Measurements from ENCODE around the gene SLC15A5.

The SLC15A5 gene

GRCh38 chr12:16218234-16218633, 59.3 kb downstream of the SLC15A5 start:
- CTCF ChIA-PET, result no interaction called here
- POLR2A ChIA-PET, result no interaction called here
- TF ChIP-seq ELF4 (IDR thresholded peaks at IDR 0.05), result no peak
- no peak for TF ChIP-seq SUZ12 (IDR thresholded peaks at IDR 0.05)
- TF ChIP-seq TARDBP (IDR thresholded peaks at IDR 0.05), result no peak
- no peak for TF ChIP-seq SP1 (IDR thresholded peaks at IDR 0.05)
- no peak for TF ChIP-seq ARNT (IDR thresholded peaks at IDR 0.05)
- no peak for DNase-seq (ENCODE audit: extremely low spot score)

- DNase-seq (ENCODE audit: extremely low spot score), result no peak
- CTCF ChIA-PET, result interaction anchor here (0.6 kb wide), 1 partner anchor 19 kb away, joined by 3 read pairs; no protein-coding TSS in a partner anchor
- POLR2A ChIA-PET, result no interaction called here
- TF ChIP-seq ELF4 (IDR thresholded peaks at IDR 0.05), result no peak
- TF ChIP-seq LEF1 (IDR thresholded peaks at IDR 0.05; ENCODE audit: borderline replicate concordance), result no peak
- no peak for TF ChIP-seq FOXM1 (IDR thresholded peaks at IDR 0.05; ENCODE audit: borderline replicate concordance)
- no peak for TF ChIP-seq SUZ12 (IDR thresholded peaks at IDR 0.05)
- no peak for TF ChIP-seq TARDBP (IDR thresholded peaks at IDR 0.05)
- TF ChIP-seq, protein P1, sequence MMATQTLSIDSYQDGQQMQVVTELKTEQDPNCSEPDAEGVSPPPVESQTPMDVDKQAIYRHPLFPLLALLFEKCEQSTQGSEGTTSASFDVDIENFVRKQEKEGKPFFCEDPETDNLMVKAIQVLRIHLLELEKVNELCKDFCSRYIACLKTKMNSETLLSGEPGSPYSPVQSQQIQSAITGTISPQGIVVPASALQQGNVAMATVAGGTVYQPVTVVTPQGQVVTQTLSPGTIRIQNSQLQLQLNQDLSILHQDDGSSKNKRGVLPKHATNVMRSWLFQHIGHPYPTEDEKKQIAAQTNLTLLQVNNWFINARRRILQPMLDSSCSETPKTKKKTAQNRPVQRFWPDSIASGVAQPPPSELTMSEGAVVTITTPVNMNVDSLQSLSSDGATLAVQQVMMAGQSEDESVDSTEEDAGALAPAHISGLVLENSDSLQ (IDR thresholded peaks at IDR 0.05), result no peak
- no peak for TF ChIP-seq ARNT (IDR thresholded peaks at IDR 0.05)
- TF ChIP-seq CTBP1 (IDR thresholded peaks at IDR 0.05; ENCODE audit: borderline replicate concordance), result no peak
- TF ChIP-seq FOXK2 (IDR thresholded peaks at IDR 0.05), result no peak
- TF ChIP-seq SP1 (IDR thresholded peaks at IDR 0.05), result no peak
- TF ChIP-seq FOXA1 (IDR thresholded peaks at IDR 0.05), result no peak
- no peak for TF ChIP-seq NFRKB (IDR thresholded peaks at IDR 0.05)
- no peak for TF ChIP-seq ZNF384 (IDR thresholded peaks at IDR 0.05)
- no peak for TF ChIP-seq L3MBTL2 (conservative IDR thresholded peaks at IDR 0.05)
- TF ChIP-seq HDGF (IDR thresholded peaks at IDR 0.05; ENCODE audit: borderline replicate concordance), result no peak
- TF ChIP-seq BHLHE40 (IDR thresholded peaks at IDR 0.05; ENCODE audit: borderline replicate concordance), result no peak
Observed at GRCh38 chr12:16211731-16212130, 65.8 kb downstream of the SLC15A5 start.

- POLR2A ChIA-PET, result no interaction called here
- DNase-seq (ENCODE audit: extremely low spot score), result no peak
- TF ChIP-seq ZNF384 (IDR thresholded peaks at IDR 0.05), result no peak
- TF ChIP-seq FOXK2 (IDR thresholded peaks at IDR 0.05), result no peak
- no peak for TF ChIP-seq ARNT (IDR thresholded peaks at IDR 0.05)
- TF ChIP-seq LEF1 (IDR thresholded peaks at IDR 0.05; ENCODE audit: borderline replicate concordance), result no peak
- no peak for TF ChIP-seq ELF4 (IDR thresholded peaks at IDR 0.05)
- no peak for TF ChIP-seq CTBP1 (IDR thresholded peaks at IDR 0.05; ENCODE audit: borderline replicate concordance)
- TF ChIP-seq, protein P1 (IDR thresholded peaks at IDR 0.05), result no peak
- CTCF ChIA-PET, result no interaction called here
Observed at GRCh38 chr12:16198884-16199283, 78.6 kb downstream of the SLC15A5 start.

DNA sequence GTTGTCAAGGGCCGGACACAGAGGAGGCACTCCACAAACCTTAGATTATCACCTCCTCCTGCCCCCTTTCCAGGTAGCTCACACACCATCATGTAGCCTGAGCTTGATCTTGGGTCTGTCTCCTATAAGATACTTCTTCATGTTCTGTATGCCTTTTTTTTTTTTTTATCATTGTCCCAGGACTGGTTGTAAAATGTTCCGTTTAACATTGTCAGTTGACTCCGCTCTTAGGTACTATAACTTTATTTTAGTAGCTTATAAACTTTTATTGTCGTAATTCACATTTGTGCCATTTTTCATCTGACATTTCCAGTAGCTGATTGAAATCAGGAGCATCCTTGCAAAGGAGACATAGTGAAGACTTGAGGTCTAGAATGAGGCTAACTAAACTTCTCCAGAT, 79.9 kb downstream of the SLC15A5 start:
- no peak for TF ChIP-seq TARDBP (IDR thresholded peaks at IDR 0.05)
- no peak for TF ChIP-seq L3MBTL2 (conservative IDR thresholded peaks at IDR 0.05)
- no peak for TF ChIP-seq FOXM1 (IDR thresholded peaks at IDR 0.05; ENCODE audit: borderline replicate concordance)
- no peak for TF ChIP-seq SUZ12 (IDR thresholded peaks at IDR 0.05)
- no peak for TF ChIP-seq ELF4 (IDR thresholded peaks at IDR 0.05)
- TF ChIP-seq SP1 (IDR thresholded peaks at IDR 0.05), result no peak
- TF ChIP-seq HDGF (IDR thresholded peaks at IDR 0.05; ENCODE audit: borderline replicate concordance), result no peak
- no peak for TF ChIP-seq ARNT (IDR thresholded peaks at IDR 0.05)
- TF ChIP-seq, protein P1 (IDR thresholded peaks at IDR 0.05), result no peak
- TF ChIP-seq FOXK2 (IDR thresholded peaks at IDR 0.05), result no peak
- TF ChIP-seq LEF1 (IDR thresholded peaks at IDR 0.05; ENCODE audit: borderline replicate concordance), result no peak
- CTCF ChIA-PET, result interaction anchor here (0.6 kb wide), 1 partner anchor 16 kb away, joined by 3 read pairs; no protein-coding TSS in a partner anchor
- DNase-seq (ENCODE audit: extremely low spot score), result no peak
- POLR2A ChIA-PET, result no interaction called here

DNA sequence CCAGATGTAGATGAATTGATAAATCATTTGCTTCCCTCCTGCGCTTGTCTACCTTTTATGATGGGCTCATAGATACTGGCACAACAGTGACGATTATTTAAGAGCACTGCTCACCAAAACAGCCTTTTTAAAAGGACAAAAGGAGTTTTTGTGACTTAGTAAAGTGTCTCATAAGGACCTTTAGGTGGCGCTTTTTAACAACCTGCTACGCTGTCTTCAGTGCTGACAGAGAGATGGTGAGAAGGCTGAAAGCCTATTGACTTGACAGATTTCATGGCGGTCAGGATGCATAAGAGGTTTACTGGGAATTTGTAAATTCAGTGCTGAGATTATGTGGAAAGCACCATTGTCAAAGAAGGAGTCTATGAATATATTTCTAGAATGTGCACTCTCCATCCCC, 87.6 kb downstream of the SLC15A5 start:
- ChIA-PET POLR2A (no interaction called here), CTCF (no interaction called here)
- DNase-seq (ENCODE audit: extremely low spot score), result no peak
- TF ChIP-seq BHLHE40 (IDR thresholded peaks at IDR 0.05; ENCODE audit: borderline replicate concordance) (no peak), SUZ12 (IDR thresholded peaks at IDR 0.05) (no peak), ELF4 (IDR thresholded peaks at IDR 0.05) (no peak), TARDBP (IDR thresholded peaks at IDR 0.05) (no peak), ARNT (IDR thresholded peaks at IDR 0.05) (no peak), LEF1 (IDR thresholded peaks at IDR 0.05; ENCODE audit: borderline replicate concordance) (no peak), ZNF384 (IDR thresholded peaks at IDR 0.05) (no peak), FOXA1 (IDR thresholded peaks at IDR 0.05) (no peak)
- TF ChIP-seq, protein P1 (IDR thresholded peaks at IDR 0.05), result no peak

- DNase-seq (ENCODE audit: extremely low spot score), result no peak
- ChIA-PET CTCF (interaction anchor here (1.0 kb wide), 1 partner anchor 21 kb away, joined by 3 read pairs; no protein-coding TSS in a partner anchor), POLR2A (no interaction called here)
- no peak for TF ChIP-seq ZNF384 (IDR thresholded peaks at IDR 0.05)
- TF ChIP-seq ARNT (IDR thresholded peaks at IDR 0.05), result no peak
- TF ChIP-seq L3MBTL2 (conservative IDR thresholded peaks at IDR 0.05), result no peak
- no peak for TF ChIP-seq SP1 (IDR thresholded peaks at IDR 0.05)
- TF ChIP-seq NFRKB (IDR thresholded peaks at IDR 0.05), result no peak
- TF ChIP-seq FOXA1 (IDR thresholded peaks at IDR 0.05), result no peak
- TF ChIP-seq LEF1 (IDR thresholded peaks at IDR 0.05; ENCODE audit: borderline replicate concordance), result no peak
- no peak for TF ChIP-seq FOXK2 (IDR thresholded peaks at IDR 0.05)
- no peak for TF ChIP-seq FOXM1 (IDR thresholded peaks at IDR 0.05; ENCODE audit: borderline replicate concordance)
- TF ChIP-seq BHLHE40 (IDR thresholded peaks at IDR 0.05; ENCODE audit: borderline replicate concordance), result no peak
Observed at GRCh38 chr12:16187660-16188059, 89.8 kb downstream of the SLC15A5 start.
